A549 (cell line): ENCODE measurements around the gene TXNDC2.

Experiments
- CEBPB ChIP-seq, 2 experiments: fragments of >200 bp in 1 of 2; sonication (Bioruptor Twin) in 1 of 2; formaldehyde crosslinking in 1 of 2; IDR thresholded peaks; 2 replicates each; pipeline ENCODE4 v1.6.1; 2012 to 2016
- FOSL2 ChIP-seq, 2 experiments: fragments of 450-650 bp in 1 of 2; fragments of >200 bp in 1 of 2; sonication (Bioruptor Twin) in 1 of 2; formaldehyde crosslinking; IDR thresholded peaks; 2 replicates each; pipeline versions ENCODE4 v1.5.0 to v1.6.1; 2016 to 2020; ENCODE audit warnings: mild to moderate bottlenecking in 1 of 2, moderate library complexity in 1 of 2
- HOXA7 ChIP-seq: fragments of 250-450 bp; sonication (Bioruptor Pico); IDR thresholded peaks from 2 replicates; pipeline ENCODE4 v1.5.0; 2020; ENCODE audit warnings: mild to moderate bottlenecking, moderate library complexity
- NR3C1 ChIP-seq: fragments of >200 bp; sonication (Bioruptor Twin); formaldehyde crosslinking; IDR thresholded peaks from 3 replicates; pipeline ENCODE4 v1.6.1; 2017
- POLR2A ChIP-seq: IDR thresholded peaks from 2 replicates; pipeline ENCODE4 v1.6.1; 2012; ENCODE audit warnings: mild to moderate bottlenecking, low read length
- RAD21 ChIP-seq, 2 experiments: fragments of >200 bp in 1 of 2; sonication (Bioruptor Twin) in 1 of 2; formaldehyde crosslinking in 1 of 2; IDR thresholded peaks in 1 of 2; conservative IDR thresholded peaks in 1 of 2; 2 replicates in 1 of 2; 3 replicates in 1 of 2; pipeline ENCODE4 v1.6.1; 2012 to 2018; ENCODE audit warnings: inconsistent platforms in 1 of 2
- TF ChIP-seq, protein P1 (sequence below): fragments of >200 bp; sonication (Bioruptor Twin); formaldehyde crosslinking; IDR thresholded peaks from 3 replicates; pipeline ENCODE4 v1.5.1; 2016
- TF ChIP-seq, protein P2 (sequence below): fragments of 450-650 bp; IDR thresholded peaks from 2 replicates; pipeline ENCODE4 v1.6.1; 2014; ENCODE audit warnings: antibody characterized with exemption
- TF ChIP-seq, protein P3 (sequence below): IDR thresholded peaks from 2 replicates; pipeline ENCODE4 v1.6.1; 2012
- TF ChIP-seq, protein P4 (sequence below): fragments of 250-450 bp; sonication (Bioruptor Pico); IDR thresholded peaks from 2 replicates; pipeline ENCODE4 v1.5.0; 2021; ENCODE audit warnings: mild to moderate bottlenecking, moderate library complexity, borderline replicate concordance
- TF ChIP-seq, protein P5 (sequence below): fragments of 150-350 bp; IDR thresholded peaks from 2 replicates; pipeline ENCODE4 v1.6.1; 2014; ENCODE audit warnings: low read depth, mild to moderate bottlenecking, low read length
- TF ChIP-seq, protein P6 (sequence below): fragments of 200-600 bp; sonication (generic); IDR thresholded peaks from 2 replicates; pipeline ENCODE4 v1.6.1; 2016; ENCODE audit warnings: antibody characterized with exemption, mild to moderate bottlenecking, moderate library complexity

DNA sequence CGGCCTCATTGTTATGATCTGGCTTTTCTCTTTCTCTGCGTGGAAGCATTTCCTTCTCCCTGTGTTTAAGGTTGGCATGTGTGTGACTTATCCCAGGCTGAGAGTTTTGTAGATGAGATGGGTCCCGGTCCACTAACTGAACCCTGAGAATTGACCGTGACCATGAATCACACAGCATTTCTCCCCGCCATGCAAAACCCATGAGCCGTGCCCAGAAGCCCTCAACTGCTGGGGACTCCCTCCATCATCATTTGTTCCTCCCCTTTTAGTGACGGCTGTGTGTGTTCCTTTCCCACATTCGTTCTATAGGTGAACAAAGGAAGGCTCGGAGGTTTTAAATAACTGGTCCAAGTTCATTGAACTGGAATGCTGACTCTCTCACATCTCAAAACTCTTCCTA, 30.1 kb upstream of the TXNDC2 start:
- TF ChIP-seq HOXA7 (CRISPR knock-in tag) = no peak
- TF ChIP-seq POLR2A = no peak
- TF ChIP-seq, protein P1, sequence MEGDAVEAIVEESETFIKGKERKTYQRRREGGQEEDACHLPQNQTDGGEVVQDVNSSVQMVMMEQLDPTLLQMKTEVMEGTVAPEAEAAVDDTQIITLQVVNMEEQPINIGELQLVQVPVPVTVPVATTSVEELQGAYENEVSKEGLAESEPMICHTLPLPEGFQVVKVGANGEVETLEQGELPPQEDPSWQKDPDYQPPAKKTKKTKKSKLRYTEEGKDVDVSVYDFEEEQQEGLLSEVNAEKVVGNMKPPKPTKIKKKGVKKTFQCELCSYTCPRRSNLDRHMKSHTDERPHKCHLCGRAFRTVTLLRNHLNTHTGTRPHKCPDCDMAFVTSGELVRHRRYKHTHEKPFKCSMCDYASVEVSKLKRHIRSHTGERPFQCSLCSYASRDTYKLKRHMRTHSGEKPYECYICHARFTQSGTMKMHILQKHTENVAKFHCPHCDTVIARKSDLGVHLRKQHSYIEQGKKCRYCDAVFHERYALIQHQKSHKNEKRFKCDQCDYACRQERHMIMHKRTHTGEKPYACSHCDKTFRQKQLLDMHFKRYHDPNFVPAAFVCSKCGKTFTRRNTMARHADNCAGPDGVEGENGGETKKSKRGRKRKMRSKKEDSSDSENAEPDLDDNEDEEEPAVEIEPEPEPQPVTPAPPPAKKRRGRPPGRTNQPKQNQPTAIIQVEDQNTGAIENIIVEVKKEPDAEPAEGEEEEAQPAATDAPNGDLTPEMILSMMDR = no peak
- TF ChIP-seq, protein P2, sequence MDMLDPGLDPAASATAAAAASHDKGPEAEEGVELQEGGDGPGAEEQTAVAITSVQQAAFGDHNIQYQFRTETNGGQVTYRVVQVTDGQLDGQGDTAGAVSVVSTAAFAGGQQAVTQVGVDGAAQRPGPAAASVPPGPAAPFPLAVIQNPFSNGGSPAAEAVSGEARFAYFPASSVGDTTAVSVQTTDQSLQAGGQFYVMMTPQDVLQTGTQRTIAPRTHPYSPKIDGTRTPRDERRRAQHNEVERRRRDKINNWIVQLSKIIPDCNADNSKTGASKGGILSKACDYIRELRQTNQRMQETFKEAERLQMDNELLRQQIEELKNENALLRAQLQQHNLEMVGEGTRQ = no peak
- TF ChIP-seq, protein P3, sequence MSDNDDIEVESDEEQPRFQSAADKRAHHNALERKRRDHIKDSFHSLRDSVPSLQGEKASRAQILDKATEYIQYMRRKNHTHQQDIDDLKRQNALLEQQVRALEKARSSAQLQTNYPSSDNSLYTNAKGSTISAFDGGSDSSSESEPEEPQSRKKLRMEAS = no peak
- no peak for TF ChIP-seq FOSL2 (IDR thresholded peaks at IDR 0.05)
- TF ChIP-seq FOSL2 (CRISPR knock-in tag; IDR thresholded peaks at IDR 0.05) = no peak
- TF ChIP-seq NR3C1 = no peak
- TF ChIP-seq CEBPB (IDR thresholded peaks at IDR 0.05) = no peak
- TF ChIP-seq, protein P4, sequence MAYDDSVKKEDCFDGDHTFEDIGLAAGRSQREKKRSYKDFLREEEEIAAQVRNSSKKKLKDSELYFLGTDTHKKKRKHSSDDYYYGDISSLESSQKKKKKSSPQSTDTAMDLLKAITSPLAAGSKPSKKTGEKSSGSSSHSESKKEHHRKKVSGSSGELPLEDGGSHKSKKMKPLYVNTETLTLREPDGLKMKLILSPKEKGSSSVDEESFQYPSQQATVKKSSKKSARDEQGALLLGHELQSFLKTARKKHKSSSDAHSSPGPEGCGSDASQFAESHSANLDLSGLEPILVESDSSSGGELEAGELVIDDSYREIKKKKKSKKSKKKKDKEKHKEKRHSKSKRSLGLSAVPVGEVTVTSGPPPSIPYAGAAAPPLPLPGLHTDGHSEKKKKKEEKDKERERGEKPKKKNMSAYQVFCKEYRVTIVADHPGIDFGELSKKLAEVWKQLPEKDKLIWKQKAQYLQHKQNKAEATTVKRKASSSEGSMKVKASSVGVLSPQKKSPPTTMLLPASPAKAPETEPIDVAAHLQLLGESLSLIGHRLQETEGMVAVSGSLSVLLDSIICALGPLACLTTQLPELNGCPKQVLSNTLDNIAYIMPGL (CRISPR knock-in tag) = no peak
- TF ChIP-seq, protein P5, sequence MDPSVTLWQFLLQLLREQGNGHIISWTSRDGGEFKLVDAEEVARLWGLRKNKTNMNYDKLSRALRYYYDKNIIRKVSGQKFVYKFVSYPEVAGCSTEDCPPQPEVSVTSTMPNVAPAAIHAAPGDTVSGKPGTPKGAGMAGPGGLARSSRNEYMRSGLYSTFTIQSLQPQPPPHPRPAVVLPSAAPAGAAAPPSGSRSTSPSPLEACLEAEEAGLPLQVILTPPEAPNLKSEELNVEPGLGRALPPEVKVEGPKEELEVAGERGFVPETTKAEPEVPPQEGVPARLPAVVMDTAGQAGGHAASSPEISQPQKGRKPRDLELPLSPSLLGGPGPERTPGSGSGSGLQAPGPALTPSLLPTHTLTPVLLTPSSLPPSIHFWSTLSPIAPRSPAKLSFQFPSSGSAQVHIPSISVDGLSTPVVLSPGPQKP = no peak
- TF ChIP-seq, protein P6, sequence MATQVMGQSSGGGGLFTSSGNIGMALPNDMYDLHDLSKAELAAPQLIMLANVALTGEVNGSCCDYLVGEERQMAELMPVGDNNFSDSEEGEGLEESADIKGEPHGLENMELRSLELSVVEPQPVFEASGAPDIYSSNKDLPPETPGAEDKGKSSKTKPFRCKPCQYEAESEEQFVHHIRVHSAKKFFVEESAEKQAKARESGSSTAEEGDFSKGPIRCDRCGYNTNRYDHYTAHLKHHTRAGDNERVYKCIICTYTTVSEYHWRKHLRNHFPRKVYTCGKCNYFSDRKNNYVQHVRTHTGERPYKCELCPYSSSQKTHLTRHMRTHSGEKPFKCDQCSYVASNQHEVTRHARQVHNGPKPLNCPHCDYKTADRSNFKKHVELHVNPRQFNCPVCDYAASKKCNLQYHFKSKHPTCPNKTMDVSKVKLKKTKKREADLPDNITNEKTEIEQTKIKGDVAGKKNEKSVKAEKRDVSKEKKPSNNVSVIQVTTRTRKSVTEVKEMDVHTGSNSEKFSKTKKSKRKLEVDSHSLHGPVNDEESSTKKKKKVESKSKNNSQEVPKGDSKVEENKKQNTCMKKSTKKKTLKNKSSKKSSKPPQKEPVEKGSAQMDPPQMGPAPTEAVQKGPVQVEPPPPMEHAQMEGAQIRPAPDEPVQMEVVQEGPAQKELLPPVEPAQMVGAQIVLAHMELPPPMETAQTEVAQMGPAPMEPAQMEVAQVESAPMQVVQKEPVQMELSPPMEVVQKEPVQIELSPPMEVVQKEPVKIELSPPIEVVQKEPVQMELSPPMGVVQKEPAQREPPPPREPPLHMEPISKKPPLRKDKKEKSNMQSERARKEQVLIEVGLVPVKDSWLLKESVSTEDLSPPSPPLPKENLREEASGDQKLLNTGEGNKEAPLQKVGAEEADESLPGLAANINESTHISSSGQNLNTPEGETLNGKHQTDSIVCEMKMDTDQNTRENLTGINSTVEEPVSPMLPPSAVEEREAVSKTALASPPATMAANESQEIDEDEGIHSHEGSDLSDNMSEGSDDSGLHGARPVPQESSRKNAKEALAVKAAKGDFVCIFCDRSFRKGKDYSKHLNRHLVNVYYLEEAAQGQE = no peak
- no peak for TF ChIP-seq RAD21 (conservative IDR thresholded peaks at IDR 0.05 in 1 of 2, IDR thresholded peaks at IDR 0.05 in 1 of 2)
